GM23248 (cell line): ENCODE data around the gene KLHL36.

Experiments used
- EZH2 ChIP-seq: fragments of 200-600 bp; sonication (generic); IDR thresholded peaks from 2 replicates; pipeline ENCODE4 v1.6.1; 2018; ENCODE audit warnings: antibody characterized with exemption, mild to moderate bottlenecking; ENCODE audit not compliant: insufficient read depth, poor library complexity, severe bottlenecking
- EZH2phosphoT487 ChIP-seq: fragments of 200-600 bp; sonication (generic); IDR thresholded peaks from 2 replicates; pipeline ENCODE4 v1.6.1; 2018; ENCODE audit warnings: antibody characterized with exemption, moderate library complexity, mild to moderate bottlenecking, low read depth; ENCODE audit not compliant: insufficient read depth

DNA sequence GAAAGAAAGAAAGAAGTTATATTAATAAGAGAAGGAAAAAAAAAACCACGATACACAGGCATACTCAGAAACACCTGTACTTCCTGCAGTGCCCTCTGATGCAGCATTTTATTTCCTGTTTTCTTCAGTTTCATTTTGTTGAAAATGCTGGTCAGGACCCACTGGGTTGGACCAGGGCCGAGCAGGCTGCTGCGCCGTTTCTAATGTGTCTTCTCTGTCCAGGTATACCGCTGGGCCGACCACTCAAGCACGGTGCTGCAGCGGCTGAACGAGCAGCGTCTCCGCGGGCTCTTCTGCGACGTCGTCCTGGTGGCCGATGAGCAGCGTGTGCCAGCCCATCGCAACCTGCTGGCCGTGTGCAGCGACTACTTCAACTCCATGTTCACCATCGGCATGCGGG is 8.3 kb downstream of the KLHL36 start:
- TF ChIP-seq EZH2phosphoT487 (no peak), EZH2 (no peak)
